ENCODE data around the gene NOX5. TPM values are rescaled to one million over a fixed set of nuclear protein-coding genes. Genes with fewer than 3 reads are reported as not detected.

The NOX5 gene
- total RNA-seq, 1 donor from 2014 or later, result not detected

DNA sequence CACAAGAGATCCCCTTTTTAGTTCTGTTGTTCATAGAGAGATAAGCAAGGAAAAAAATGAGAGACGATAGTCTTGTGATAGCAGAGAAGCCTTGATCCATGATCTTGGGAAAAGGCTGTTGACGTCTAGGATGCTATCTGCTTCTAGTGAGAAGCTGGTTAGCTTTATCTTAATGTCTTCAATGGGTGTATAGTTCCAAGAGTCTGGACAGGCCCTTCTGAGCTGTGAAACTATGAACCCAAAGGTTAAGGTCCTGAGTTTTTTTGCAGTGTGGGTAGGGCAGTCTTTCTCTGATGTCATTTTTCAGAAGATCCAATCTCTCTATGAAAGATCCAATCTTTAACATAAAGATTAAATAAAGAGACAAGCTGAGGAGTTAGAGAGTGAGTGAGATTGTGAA, 10.5 kb upstream of the NOX5 start:
- peaks cover 3% of the 10 kb centered on the region for H3K36me3 Mint-ChIP-seq (ENCODE audit: insufficient read depth)
- no peak for TF ChIP-seq CTCF (IDR thresholded peaks at IDR 0.05; ENCODE audit: unreplicated experiment)
- H3K4me3 Mint-ChIP-seq (ENCODE audit: low read depth), result no peak overlapping the region
- no peak overlapping the region for H3K27ac Mint-ChIP-seq
- peaks cover 8% of the 10 kb centered on the region for H3K9me3 Mint-ChIP-seq (ENCODE audit: low read depth)
- no peaks in the 10 kb centered on the region for H3K4me1 Mint-ChIP-seq (ENCODE audit: low read depth)
- peaks cover 3% of the 10 kb centered on the region for H3K27me3 Mint-ChIP-seq
- DNase-seq (ENCODE audit: low spot score, unreplicated experiment), result no peak

GRCh38 chr15:69008056-69008455, 6.4 kb upstream of the NOX5 start:
- H3K4me1 Mint-ChIP-seq (ENCODE audit: low read depth), result peaks cover 5% of the 10 kb centered on the region
- DNase-seq (ENCODE audit: low spot score, unreplicated experiment), result no peak
- peaks cover 18% of the 10 kb centered on the region for H3K9me3 Mint-ChIP-seq (ENCODE audit: low read depth)
- H3K4me3 Mint-ChIP-seq (ENCODE audit: low read depth), result no peak overlapping the region
- no peak overlapping the region for H3K27ac Mint-ChIP-seq
- peaks cover 3% of the 10 kb centered on the region for H3K27me3 Mint-ChIP-seq
- peaks cover 3% of the 10 kb centered on the region for H3K36me3 Mint-ChIP-seq (ENCODE audit: insufficient read depth)
- no peak for TF ChIP-seq CTCF (IDR thresholded peaks at IDR 0.05; ENCODE audit: unreplicated experiment)

DNA sequence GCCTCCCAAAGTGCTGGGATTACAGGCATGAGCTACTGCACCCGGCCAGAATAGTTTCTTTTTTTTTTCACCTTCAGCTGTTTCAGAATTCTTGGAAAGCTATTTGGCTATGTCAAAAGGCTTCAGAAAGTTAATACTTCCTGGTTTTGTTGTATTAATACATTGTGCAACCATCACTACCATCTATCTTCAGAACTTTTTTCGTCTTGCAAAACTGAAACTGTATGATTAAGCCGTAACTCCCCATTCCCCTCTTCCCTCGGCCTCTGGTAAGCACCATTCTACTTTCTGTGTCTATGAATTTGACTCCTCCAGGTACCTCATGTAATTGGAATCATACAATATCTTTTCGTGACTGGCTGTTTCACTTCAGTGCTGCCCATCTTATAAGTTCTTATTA, 5.2 kb upstream of the NOX5 start:
- no peak for TF ChIP-seq CTCF (IDR thresholded peaks at IDR 0.05; ENCODE audit: unreplicated experiment)
- H3K27ac Mint-ChIP-seq, result no peak overlapping the region

DNA sequence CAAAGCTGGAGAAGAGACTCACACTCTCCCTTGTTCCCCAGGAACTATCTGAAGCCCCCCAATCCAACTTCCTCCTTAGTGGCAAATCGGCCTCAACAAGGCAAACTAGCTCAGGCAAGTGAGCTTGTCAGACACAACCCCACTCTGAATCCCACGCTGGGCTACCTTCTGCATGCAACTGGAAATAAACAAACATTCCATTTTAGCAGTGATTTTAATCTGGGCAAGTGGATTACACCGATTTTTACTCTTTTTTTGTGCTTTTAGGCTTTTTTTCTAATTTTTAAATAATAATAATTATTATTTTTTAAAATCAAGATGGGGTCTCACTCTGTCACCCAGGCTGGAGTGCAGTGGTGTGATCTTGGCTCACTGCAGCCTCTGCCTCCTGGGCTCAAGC, 2.9 kb upstream of the NOX5 start:
- no peak for TF ChIP-seq CTCF (IDR thresholded peaks at IDR 0.05; ENCODE audit: unreplicated experiment)

More for the DNA sequence above, 5.2 kb upstream of the NOX5 start:
- DNase-seq (ENCODE audit: low spot score, unreplicated experiment), result no peak
- H3K4me1 Mint-ChIP-seq (ENCODE audit: low read depth), result peaks cover 5% of the 10 kb centered on the region
- H3K27me3 Mint-ChIP-seq, result peaks cover 3% of the 10 kb centered on the region
- H3K4me3 Mint-ChIP-seq (ENCODE audit: low read depth), result no peak overlapping the region
- peaks cover 3% of the 10 kb centered on the region for H3K36me3 Mint-ChIP-seq (ENCODE audit: insufficient read depth)
- H3K9me3 Mint-ChIP-seq (ENCODE audit: low read depth), result peaks cover 18% of the 10 kb centered on the region

DNA sequence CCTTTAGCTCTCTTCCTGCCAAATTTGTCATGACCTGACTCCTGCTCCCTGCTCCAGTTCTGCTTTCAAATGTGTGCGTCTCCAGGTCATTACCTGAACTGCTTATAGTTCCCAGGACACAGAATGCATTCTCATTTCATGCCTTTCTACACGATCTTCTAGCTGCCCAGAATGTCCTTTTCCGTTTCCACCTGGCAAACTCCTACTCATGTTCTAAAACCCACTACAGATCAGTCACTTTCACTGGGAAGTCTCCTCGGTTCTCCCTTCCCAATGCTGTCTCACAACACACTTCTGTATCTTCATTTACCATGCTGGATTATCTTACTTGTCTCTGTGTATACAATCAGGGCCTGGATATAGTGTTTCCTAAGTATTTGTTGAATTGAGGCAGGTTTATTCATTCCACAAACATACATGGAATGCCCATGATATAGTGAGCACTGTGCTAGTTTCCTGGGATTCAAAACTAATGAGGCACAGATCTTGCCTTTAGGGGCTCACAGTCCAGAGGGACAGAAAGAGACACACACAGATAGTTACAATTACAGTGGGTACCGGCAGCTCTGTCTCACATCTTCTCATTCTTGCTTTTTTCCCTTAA, 1.6 kb upstream of the NOX5 start:
- peaks cover 13% of the 10 kb centered on the region for H3K27me3 Mint-ChIP-seq
- H3K27ac Mint-ChIP-seq, result no peak overlapping the region
- H3K9me3 Mint-ChIP-seq (ENCODE audit: low read depth), result peaks cover 13% of the 10 kb centered on the region
- no peaks in the 10 kb centered on the region for H3K36me3 Mint-ChIP-seq (ENCODE audit: insufficient read depth)
- TF ChIP-seq CTCF (IDR thresholded peaks at IDR 0.05; ENCODE audit: unreplicated experiment), result no peak
- no peak overlapping the region for H3K4me3 Mint-ChIP-seq (ENCODE audit: low read depth)
- no peak for DNase-seq (ENCODE audit: low spot score, unreplicated experiment)
- peaks cover 5% of the 10 kb centered on the region for H3K4me1 Mint-ChIP-seq (ENCODE audit: low read depth)

More for the DNA sequence above, 2.9 kb upstream of the NOX5 start:
- Mint-ChIP-seq H3K27me3 (peaks cover 13% of the 10 kb centered on the region), H3K4me3 (ENCODE audit: low read depth) (no peak overlapping the region), H3K36me3 (ENCODE audit: insufficient read depth) (peaks cover 3% of the 10 kb centered on the region), H3K9me3 (ENCODE audit: low read depth) (peaks cover 18% of the 10 kb centered on the region), H3K4me1 (ENCODE audit: low read depth) (peaks cover 5% of the 10 kb centered on the region), H3K27ac (no peak overlapping the region)
- DNase-seq (ENCODE audit: low spot score, unreplicated experiment), result no peak
